Measurements from ENCODE around the gene ASPSCR1.

DNA sequence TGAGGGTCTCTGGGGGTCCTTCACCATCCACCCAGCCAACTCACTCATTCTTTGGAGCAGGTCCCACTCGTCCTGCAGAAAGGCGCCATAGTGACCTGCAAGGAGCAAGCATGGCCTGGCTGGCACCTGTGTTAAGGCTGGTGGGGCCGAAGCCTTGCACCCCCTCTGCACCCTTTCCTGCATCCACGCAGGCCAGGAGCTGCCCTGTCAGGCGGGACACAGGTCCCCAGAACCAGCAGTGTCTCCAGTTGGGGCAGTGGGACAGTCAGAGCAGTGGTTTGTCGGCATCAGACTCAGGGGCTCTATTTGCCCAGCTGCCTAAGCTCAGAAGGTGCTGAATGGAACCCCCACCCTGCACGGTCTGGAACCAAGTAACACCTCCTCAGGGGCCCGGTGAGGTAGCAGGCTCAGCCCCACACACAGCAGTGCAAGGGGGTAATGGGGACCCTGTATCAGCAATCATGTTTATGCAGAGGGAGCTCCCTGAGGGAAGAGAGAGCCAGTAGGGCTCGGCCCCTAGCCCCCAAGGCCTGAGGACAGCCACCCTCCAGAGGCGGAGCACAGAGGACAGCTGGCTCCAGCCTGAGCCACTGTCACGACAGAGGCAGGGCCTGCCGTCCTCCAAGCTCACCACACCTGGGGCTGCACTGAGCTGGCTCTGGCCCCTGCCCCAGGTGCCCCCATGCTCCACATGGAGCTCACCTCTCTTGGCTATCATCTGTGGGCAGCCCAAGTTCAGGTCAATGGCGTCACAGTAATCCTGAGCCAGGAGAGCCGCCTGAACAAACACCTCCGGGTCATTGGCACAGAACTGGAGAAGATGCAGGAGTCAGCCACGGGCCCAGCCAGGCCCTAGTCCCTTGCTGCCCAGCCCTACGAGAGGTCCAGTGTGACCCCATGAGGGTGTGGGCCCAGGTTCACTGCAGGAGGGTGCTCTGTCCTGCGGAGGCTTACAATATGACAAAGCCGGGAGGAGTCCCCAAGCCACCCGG is 86.3 kb downstream of the ASPSCR1 start:
- TF ChIP-seq, protein P1, sequence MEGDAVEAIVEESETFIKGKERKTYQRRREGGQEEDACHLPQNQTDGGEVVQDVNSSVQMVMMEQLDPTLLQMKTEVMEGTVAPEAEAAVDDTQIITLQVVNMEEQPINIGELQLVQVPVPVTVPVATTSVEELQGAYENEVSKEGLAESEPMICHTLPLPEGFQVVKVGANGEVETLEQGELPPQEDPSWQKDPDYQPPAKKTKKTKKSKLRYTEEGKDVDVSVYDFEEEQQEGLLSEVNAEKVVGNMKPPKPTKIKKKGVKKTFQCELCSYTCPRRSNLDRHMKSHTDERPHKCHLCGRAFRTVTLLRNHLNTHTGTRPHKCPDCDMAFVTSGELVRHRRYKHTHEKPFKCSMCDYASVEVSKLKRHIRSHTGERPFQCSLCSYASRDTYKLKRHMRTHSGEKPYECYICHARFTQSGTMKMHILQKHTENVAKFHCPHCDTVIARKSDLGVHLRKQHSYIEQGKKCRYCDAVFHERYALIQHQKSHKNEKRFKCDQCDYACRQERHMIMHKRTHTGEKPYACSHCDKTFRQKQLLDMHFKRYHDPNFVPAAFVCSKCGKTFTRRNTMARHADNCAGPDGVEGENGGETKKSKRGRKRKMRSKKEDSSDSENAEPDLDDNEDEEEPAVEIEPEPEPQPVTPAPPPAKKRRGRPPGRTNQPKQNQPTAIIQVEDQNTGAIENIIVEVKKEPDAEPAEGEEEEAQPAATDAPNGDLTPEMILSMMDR (IDR thresholded peaks at IDR 0.05): no peak
- TF ChIP-seq POLR2A (IDR thresholded peaks at IDR 0.05): no peak

All from testis (tissue), 2 donors.